Heart left ventricle (tissue), 16 donors: ENCODE results near the gene OR52E1. TPM values are rescaled to one million over a fixed set of nuclear protein-coding genes. Genes with fewer than 3 reads are reported as not detected.

Experiments
- ATAC-seq, 4 donors: fragments of 200-7000 bp; cut with Tn5 transposase; one replicate each; pipeline ENCODE4 v1.9.1; 2020 to 2022; ENCODE audit warnings: moderate library complexity in 4 of 4, mild to moderate bottlenecking in 3 of 4, moderate number of reproducible peaks in 1 of 4
- DNase-seq, 5 donors: peaks; one replicate each; pipeline ENCODE4 v3.0.0-alpha.2; 2020
- H3K27ac ChIP-seq, 12 donors: fragments of 200-600 bp; sonication (generic) in 4 of 12; one replicate each; pipeline versions ENCODE4 v1.5.0 to v1.8.0; 2016 to 2022; ENCODE audit warnings: mild to moderate bottlenecking in 2 of 12
- H3K27me3 ChIP-seq, 9 donors: fragments of 200-600 bp; sonication (generic) in 2 of 9; one replicate each; pipeline versions ENCODE4 v1.5.1 to v1.8.0; 2016 to 2022; ENCODE audit warnings: mild to moderate bottlenecking in 3 of 9
- H3K36me3 ChIP-seq, 9 donors: fragments of 200-600 bp; sonication (generic) in 2 of 9; one replicate each; pipeline versions ENCODE4 v1.5.0 to v1.8.0; 2018 to 2022; ENCODE audit warnings: mild to moderate bottlenecking in 2 of 9
- H3K4me1 ChIP-seq, 12 donors: fragments of 200-600 bp; sonication (generic) in 4 of 12; one replicate each; pipeline versions ENCODE4 v1.5.0 to v1.8.0; 2016 to 2022; ENCODE audit warnings: mild to moderate bottlenecking in 3 of 12
- H3K4me3 ChIP-seq, 12 donors: fragments of 200-600 bp; sonication (generic) in 4 of 12; one replicate each; pipeline versions ENCODE4 v1.5.0 to v1.8.0; 2017 to 2022; ENCODE audit warnings: mild to moderate bottlenecking in 9 of 12, moderate library complexity in 4 of 12
- H3K9me3 ChIP-seq, 12 donors: fragments of 200-600 bp; sonication (generic) in 4 of 12; one replicate each; pipeline versions ENCODE4 v1.5.0 to v1.8.0; 2016 to 2022; ENCODE audit warnings: mild to moderate bottlenecking in 1 of 12
- CTCF ChIP-seq, 12 donors: fragments of 200-600 bp; sonication (generic) in 4 of 12; IDR thresholded peaks; one replicate each; pipeline versions ENCODE4 v1.5.0 to v1.8.0; 2018 to 2022; ENCODE audit warnings: antibody characterized with exemption in 12 of 12, mild to moderate bottlenecking in 5 of 12
- POLR2A ChIP-seq, 2 donors: fragments of 450-650 bp; IDR thresholded peaks; one replicate each; pipeline ENCODE4 v1.6.1; 2017; ENCODE audit warnings: antibody characterized with exemption in 2 of 2, mild to moderate bottlenecking in 2 of 2, moderate library complexity in 2 of 2
- WGBS, 4 donors: extraction: QIAGEN DNeasy Blood & Tissue Kit in 2 of 4; methylation state at CpG; one replicate each; pipeline versions ENCODE4 v1.1.5 to v1.1.7; 2013 to 2018; 5-methylcytosine and 5-hydroxymethylcytosine counted together
- intact Hi-C, 10 donors: fragments of 100-400 bp; cut with DNase I; formaldehyde crosslinking; loops; one replicate each; pipeline versions ENCODE4 v1.11.1 to v1.14.2; 2022
- polyA plus RNA-seq, 2 donors: library from polyadenylated mRNA; stranded (reverse); fragments of 200-250 nt; gene quantifications; one replicate each; pipeline ENCODE4 v1.2.3, GENCODE V29; 2013
- total RNA-seq, 9 donors: library from RNA; depleted of rRNA in 2 of 9; stranded (reverse); fragments of >200 nt in 2 of 9; fragmentation: NEBNext Ultra II Directional in 3 of 9; extraction: Animal tissue kit (Norgen Biotek cat#: 25700) in 3 of 9; gene quantifications; one replicate each; pipeline versions ENCODE4 v1.1.0 to v1.2.4, GENCODE V29; 2016 to 2023
- donor health status: ischemic (EF 13 %, LVEDD 7.1; RV severe dilation, severe dysfunction).
- donor health status: healthy with polysubstance abuse.
- donor health status: DM: no; HTN: yes; CAD: no.
- donor health status: DM: no; HTN: no; CAD: no.
- donor health status: ischemic (EF 25% LVEDD 6.9; RV normal size, moderate dysfunction).
- donor health status: ischemic (EF 25% LVEDD 5.7; RV mildly dilated, moderate dysfunction).
- donor health status: healthy.
- donor health status: DM: yes; HTN: yes; CAD: no.
- donor health status: ischemic (EF 35%, LVEDD 5.7; RV mildly dilated, moderate dysfunction).
- donor health status: nonischemic (EF 11% LVEDD 7.7; RV severe dilation, severe dysfunction).
- donor health status: DM: yes; HTN: yes; CAD: no.
- donor health status: PGD.
- donor health status: ischemic (EF 29% LVEDD 5.4; RV normal size, mild dysfunction).
- donor health status: nonischemic (EF 23%, LVEDD 6.1; RV moderate dilation, normal function).

The OR52E1 gene
- total and polyA plus RNA-seq, 11 donors: not detected

DNA sequence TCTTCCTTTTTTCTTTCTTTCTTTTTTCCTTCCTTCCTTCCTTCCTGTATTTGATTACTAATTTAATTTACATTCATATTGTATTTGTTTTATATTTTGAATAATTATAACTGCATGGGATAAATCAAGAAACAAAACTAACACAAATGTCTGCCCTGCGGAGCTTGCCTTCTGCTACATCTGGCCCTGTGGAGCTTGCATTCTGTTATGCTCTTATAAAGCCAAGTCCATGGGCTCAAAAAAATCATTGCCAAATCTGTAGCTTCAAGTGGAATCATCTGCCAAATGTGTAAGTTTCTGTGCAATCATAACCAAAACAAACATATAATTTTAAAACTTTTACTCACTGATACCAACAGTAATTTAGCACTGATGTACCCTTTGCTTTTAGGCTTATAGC is 31.0 kb upstream of the OR52E1 start:
- intact Hi-C loops: no loop called here
- TF ChIP-seq POLR2A (IDR thresholded peaks at IDR 0.05): no peak
- no peak for TF ChIP-seq CTCF (IDR thresholded peaks at IDR 0.05)
- WGBS, 4 donors: 86 to 97% (median 89%) methylated on average over 1 of the region's 1 CpG

DNA sequence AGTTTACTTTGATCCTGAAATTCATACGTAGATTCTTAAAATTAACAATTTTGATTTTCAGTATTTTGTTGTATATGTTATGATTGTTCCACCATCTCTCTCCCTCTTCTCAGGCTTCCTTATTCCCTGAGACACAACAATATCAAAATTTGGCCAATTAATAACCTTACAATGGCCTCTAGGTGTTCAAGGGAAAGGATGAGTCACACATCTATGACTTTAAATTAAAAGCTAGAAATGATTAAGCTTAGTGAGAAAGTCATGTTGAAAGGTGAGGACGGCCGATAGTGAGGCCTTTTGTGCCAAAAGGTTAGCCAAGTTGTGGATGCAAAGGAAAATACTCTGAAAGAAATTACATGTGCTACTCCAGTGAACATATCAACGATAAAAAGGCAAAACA is 28.5 kb upstream of the OR52E1 start:
- WGBS, 4 donors: 50 to 80% (median 62%) methylated on average over 4 of the region's 4 CpGs
- H3K4me1 ChIP-seq: no peaks in the 10 kb centered on the region
- intact Hi-C loops: no loop called here
- H3K4me3 ChIP-seq: no peak overlapping the region
- no peaks in the 10 kb centered on the region for H3K36me3 ChIP-seq
- TF ChIP-seq POLR2A (IDR thresholded peaks at IDR 0.05) (no peak), CTCF (IDR thresholded peaks at IDR 0.05) (no peak)
- H3K27me3 ChIP-seq: no peaks in the 10 kb centered on the region
- ATAC-seq (no peak), DNase-seq (no peak)
- H3K27ac ChIP-seq: no peak overlapping the region
- H3K9me3 ChIP-seq: no peaks in the 10 kb centered on the region

More for the DNA sequence above, 31.0 kb upstream of the OR52E1 start:
- Histone ChIP-seq H3K36me3 (no peaks in the 10 kb centered on the region), H3K27ac (no peak overlapping the region), H3K4me1 (no peaks in the 10 kb centered on the region), H3K9me3 (no peaks in the 10 kb centered on the region), H3K27me3 (no peaks in the 10 kb centered on the region), H3K4me3 (no peak overlapping the region)
- ATAC-seq: no peak
- no peak for DNase-seq

DNA sequence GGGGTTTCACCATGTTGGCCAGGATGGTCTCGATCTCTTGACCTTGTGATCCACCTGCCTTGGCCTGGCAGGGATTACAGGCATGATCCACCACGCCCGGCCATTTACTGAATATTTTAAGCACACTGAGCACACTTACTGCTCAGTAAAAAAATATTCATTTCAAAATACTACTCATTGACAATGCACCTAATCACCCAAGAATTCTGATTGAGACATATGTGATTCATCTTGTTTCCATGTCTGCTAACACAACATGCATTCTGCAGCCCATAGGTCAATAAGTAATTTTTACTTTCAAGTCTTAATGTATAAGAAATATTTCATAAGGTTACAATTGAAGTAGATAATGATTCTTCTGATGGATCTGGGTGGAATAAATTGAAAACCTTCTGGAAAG is 27.3 kb upstream of the OR52E1 start:
- no peak for ATAC-seq
- 45 to 81% (median 72%) methylated on average over 3 of the region's 3 CpGs for WGBS, 4 donors

DNA sequence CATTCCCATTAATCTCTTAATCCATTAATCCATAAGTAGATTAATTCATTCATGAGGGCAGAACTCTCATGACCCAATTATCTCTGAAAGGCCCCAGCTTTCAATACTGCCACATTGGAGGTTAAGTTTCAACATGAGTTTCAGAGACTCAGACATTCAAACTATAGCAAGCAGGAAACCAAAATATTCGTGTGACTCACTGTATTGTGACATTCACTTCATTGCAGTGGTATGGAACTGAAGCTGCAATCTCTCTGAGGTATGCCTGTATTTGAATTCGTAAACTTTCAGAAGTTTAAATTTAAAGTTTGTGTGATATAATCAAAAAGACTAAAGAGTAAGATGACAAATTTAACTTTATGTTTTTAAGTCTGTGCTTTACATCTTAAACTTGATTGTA is 26.0 kb upstream of the OR52E1 start:
- no peaks in the 10 kb centered on the region for H3K36me3 ChIP-seq
- intact Hi-C loops: no loop called here
- TF ChIP-seq CTCF (IDR thresholded peaks at IDR 0.05) (no peak), POLR2A (IDR thresholded peaks at IDR 0.05) (no peak)
- no peak overlapping the region for H3K27ac ChIP-seq
- no peaks in the 10 kb centered on the region for H3K9me3 ChIP-seq
- DNase-seq: no peak
- no peak for ATAC-seq
- 52 to 56% (median 55%) methylated on average over 2 of the region's 2 CpGs for WGBS, 4 donors
- H3K27me3 ChIP-seq: no peaks in the 10 kb centered on the region
- no peaks in the 10 kb centered on the region for H3K4me1 ChIP-seq
- no peak overlapping the region for H3K4me3 ChIP-seq

More for the DNA sequence above, 27.3 kb upstream of the OR52E1 start:
- no peak for DNase-seq
- TF ChIP-seq CTCF (IDR thresholded peaks at IDR 0.05) (no peak), POLR2A (IDR thresholded peaks at IDR 0.05) (no peak)
- no peaks in the 10 kb centered on the region for H3K4me1 ChIP-seq
- no peaks in the 10 kb centered on the region for H3K36me3 ChIP-seq
- no peaks in the 10 kb centered on the region for H3K27me3 ChIP-seq
- H3K4me3 ChIP-seq: no peak overlapping the region
- no peak overlapping the region for H3K27ac ChIP-seq
- H3K9me3 ChIP-seq: no peaks in the 10 kb centered on the region
- intact Hi-C loops: no loop called here
